H9 (cell line): ENCODE data around the gene MAN1A2. TPM values are rescaled to one million over a fixed set of nuclear protein-coding genes. Genes with fewer than 3 reads are reported as not detected.

Experiments used
- DNase-seq: peaks from one replicate; pipeline ENCODE4 v3.0.0-alpha.2; 2017
- H2AFZ ChIP-seq: one replicate; pipeline ENCODE4 v1.6.1; 2013; ENCODE audit warnings: mild to moderate bottlenecking, low read length, control low read depth, moderate library complexity
- H2AK5ac ChIP-seq: 2 replicates; pipeline ENCODE4 v1.6.1; 2013; ENCODE audit warnings: low read length, control low read depth, mixed read lengths; ENCODE audit not compliant: insufficient read length
- H2BK120ac ChIP-seq: one replicate; pipeline ENCODE4 v1.6.1; 2013; ENCODE audit warnings: low read depth, mild to moderate bottlenecking, low read length, control low read depth, inconsistent platforms; ENCODE audit not compliant: poor library complexity, severe bottlenecking
- H2BK12ac ChIP-seq: 2 replicates; pipeline ENCODE4 v1.6.1; 2013; ENCODE audit warnings: low read length, control low read depth, mixed read lengths, low read depth; ENCODE audit not compliant: insufficient read length
- H2BK15ac ChIP-seq: 2 replicates; pipeline ENCODE4 v1.6.1; 2013; ENCODE audit warnings: low read depth, low read length, control low read depth
- H2BK20ac ChIP-seq: one replicate; pipeline ENCODE4 v1.6.1; 2013; ENCODE audit warnings: low read depth, mild to moderate bottlenecking, low read length, control low read depth, inconsistent platforms; ENCODE audit not compliant: poor library complexity, severe bottlenecking
- H2BK5ac ChIP-seq: 2 replicates; pipeline ENCODE4 v1.6.1; 2013; ENCODE audit warnings: low read length, control low read depth, mixed read lengths; ENCODE audit not compliant: insufficient read length
- H3K14ac ChIP-seq: 2 replicates; pipeline ENCODE4 v1.6.1; 2013; ENCODE audit warnings: low read length, control low read depth; ENCODE audit not compliant: insufficient read depth
- H3K18ac ChIP-seq: 2 replicates; pipeline ENCODE4 v1.6.1; 2013; ENCODE audit warnings: low read depth, mild to moderate bottlenecking, mixed read lengths, low read length, control low read depth; ENCODE audit not compliant: insufficient read length
- H3K23ac ChIP-seq: 2 replicates; pipeline ENCODE4 v1.6.1; 2013; ENCODE audit warnings: low read length, control low read depth, mixed read lengths, low read depth; ENCODE audit not compliant: insufficient read length
- H3K23me2 ChIP-seq: 2 replicates; pipeline ENCODE4 v1.6.1; 2013; ENCODE audit warnings: low read depth, mild to moderate bottlenecking, mixed read lengths, low read length, control low read depth; ENCODE audit not compliant: insufficient read length, poor library complexity, severe bottlenecking
- H3K27ac ChIP-seq: 2 replicates; pipeline ENCODE4 v1.5.1; 2013; ENCODE audit warnings: low read length, control low read depth, mixed read lengths, low read depth; ENCODE audit not compliant: insufficient read length
- H3K27me3 ChIP-seq: 2 replicates; pipeline ENCODE4 v1.6.1; 2013; ENCODE audit warnings: low read length, control low read depth, inconsistent platforms; ENCODE audit not compliant: insufficient read depth
- H3K4ac ChIP-seq: 2 replicates; pipeline ENCODE4 v1.6.1; 2013; ENCODE audit warnings: low read depth, mild to moderate bottlenecking, control low read depth, inconsistent platforms, low read length, moderate library complexity
- H3K4me1 ChIP-seq: 2 replicates; pipeline ENCODE4 v1.6.1; 2013; ENCODE audit warnings: low read length, control low read depth, inconsistent platforms; ENCODE audit not compliant: insufficient read depth
- H3K4me2 ChIP-seq: 2 replicates; pipeline ENCODE4 v1.6.1; 2013; ENCODE audit warnings: low read length, control low read depth, mixed read lengths; ENCODE audit not compliant: insufficient read length, insufficient read depth
- H3K56ac ChIP-seq: 2 replicates; pipeline ENCODE4 v1.6.1; 2013; ENCODE audit warnings: low read depth, mild to moderate bottlenecking, mixed read lengths, low read length, control low read depth; ENCODE audit not compliant: insufficient read length
- H3K79me1 ChIP-seq: 2 replicates; pipeline ENCODE4 v1.6.1; 2013; ENCODE audit warnings: low read depth, mild to moderate bottlenecking, moderate library complexity, low read length, control low read depth, inconsistent platforms; ENCODE audit not compliant: insufficient read depth, poor library complexity, severe bottlenecking
- H3K79me2 ChIP-seq: 2 replicates; pipeline ENCODE4 v1.6.1; 2013; ENCODE audit warnings: low read length, control low read depth, inconsistent platforms; ENCODE audit not compliant: insufficient read depth
- H3K9ac ChIP-seq: 2 replicates; pipeline ENCODE4 v1.6.1; 2013; ENCODE audit warnings: low read length, control low read depth, mixed read lengths; ENCODE audit not compliant: insufficient read length; ENCODE audit errors: extremely low read depth
- H3K9me3 ChIP-seq: one replicate; pipeline ENCODE4 v1.6.1; 2013; ENCODE audit warnings: low read depth, low read length, inconsistent platforms; ENCODE audit not compliant: control insufficient read depth
- H3T11ph ChIP-seq: one replicate; pipeline ENCODE4 v1.6.1; 2013; ENCODE audit warnings: mild to moderate bottlenecking, low read length, control low read depth, inconsistent platforms
- H4K20me1 ChIP-seq: one replicate; pipeline ENCODE4 v1.6.1; 2013; ENCODE audit not compliant: control insufficient read depth, insufficient read length, insufficient read depth
- H4K5ac ChIP-seq: 2 replicates; pipeline ENCODE4 v1.6.1; 2013; ENCODE audit warnings: low read depth, mild to moderate bottlenecking, mixed read lengths, low read length, control low read depth; ENCODE audit not compliant: insufficient read length
- H4K8ac ChIP-seq: replicated peaks from 2 replicates; pipeline ENCODE4 v1.6.1; 2013; ENCODE audit warnings: low read length, control low read depth, mixed read lengths, low read depth; ENCODE audit not compliant: insufficient read length
- H4K91ac ChIP-seq: 2 replicates; pipeline ENCODE4 v1.6.1; 2013; ENCODE audit warnings: low read depth, mild to moderate bottlenecking, moderate library complexity, mixed read lengths, low read length, control low read depth; ENCODE audit not compliant: insufficient read length
- H3K27ac Mint-ChIP-seq, 3 experiments: 2 replicates in 2 of 3; 3 replicates in 1 of 3; pipeline ENCODE4 v1.8.0; 2020 to 2021; ENCODE audit warnings: mixed read lengths in 3 of 3, mild to moderate bottlenecking in 1 of 3, moderate library complexity in 1 of 3
- H3K27me3 Mint-ChIP-seq: 2 replicates; pipeline ENCODE4 v1.8.0; 2021; ENCODE audit warnings: low read depth, mild to moderate bottlenecking, moderate library complexity, mixed read lengths
- H3K36me3 Mint-ChIP-seq, 3 experiments: 2 replicates in 2 of 3; 3 replicates in 1 of 3; pipeline ENCODE4 v1.8.0; 2020 to 2021; ENCODE audit warnings: low read depth in 3 of 3, mixed read lengths in 3 of 3; ENCODE audit not compliant: insufficient read depth in 1 of 3
- H3K4me1 Mint-ChIP-seq, 2 experiments: 2 replicates each; pipeline ENCODE4 v1.8.0; 2020; ENCODE audit warnings: mixed read lengths in 2 of 2
- H3K4me3 Mint-ChIP-seq, 2 experiments: 2 replicates in 1 of 2; 3 replicates in 1 of 2; pipeline ENCODE4 v1.8.0; 2020 to 2021; ENCODE audit warnings: mild to moderate bottlenecking in 2 of 2, mixed read lengths in 2 of 2, moderate library complexity in 1 of 2
- H3K9me3 Mint-ChIP-seq, 2 experiments: 2 replicates in 1 of 2; 3 replicates in 1 of 2; pipeline ENCODE4 v1.8.0; 2020; ENCODE audit warnings: mild to moderate bottlenecking in 2 of 2, mixed read lengths in 2 of 2, moderate library complexity in 1 of 2
- CTCF ChIP-seq: fragments of 200-600 bp; sonication (generic); conservative IDR thresholded peaks from 3 replicates; pipeline ENCODE4 v1.8.0; 2021; ENCODE audit warnings: antibody characterized with exemption, mild to moderate bottlenecking
- WGBS: extraction: QIAGEN DNeasy Blood & Tissue Kit; methylation state at CpG from one replicate; pipeline ENCODE4 v1.1.7; 2013; ENCODE audit warnings: missing lambda C conversion rate, low lambda C conversion rate, mixed read lengths; ENCODE audit not compliant: insufficient read length; ENCODE audit errors: extremely low coverage; 5-methylcytosine and 5-hydroxymethylcytosine counted together
- total RNA-seq: library from RNA; stranded (reverse); gene quantifications from 2 replicates; pipeline ENCODE4 v1.2.1, GENCODE V29; 2021

Gene MAN1A2
- total RNA-seq, 1 experiment from 2014 or later, result 24.0 TPM

- no peak overlapping the region for H3K4me3 Mint-ChIP-seq
Measured at GRCh38 chr1:117527566-117528102, 160.4 kb downstream of the MAN1A2 start.

More at GRCh38 chr1:117527566-117528102, 160.4 kb downstream of the MAN1A2 start:
- Histone ChIP-seq H3K4ac (no peak overlapping the region), H2AK5ac (no peak overlapping the region), H3K56ac (no peak overlapping the region), H2BK15ac (no peak overlapping the region), H3K23me2 (no peaks in the 10 kb centered on the region), H3K27ac (no peak overlapping the region), H2BK12ac (no peak overlapping the region), H3K79me2 (no peaks in the 10 kb centered on the region), H4K8ac (no peak overlapping the region), H4K5ac (no peak overlapping the region), H4K20me1 (no peaks in the 10 kb centered on the region), H3K4me2 (no peak overlapping the region), H2BK120ac (no peak overlapping the region), H3K14ac (no peak overlapping the region), H3K4me1 (no peaks in the 10 kb centered on the region), H3K79me1 (no peaks in the 10 kb centered on the region), H2BK5ac (no peak overlapping the region), H3K23ac (no peak overlapping the region), H3T11ph (no peak overlapping the region), H3K9ac (no peak overlapping the region), H3K27me3 (no peaks in the 10 kb centered on the region), H2BK20ac (no peak overlapping the region), H3K9me3 (no peaks in the 10 kb centered on the region), H3K18ac (no peak overlapping the region), H2AFZ (no peak overlapping the region), H4K91ac (no peak overlapping the region)
- no peak for TF ChIP-seq CTCF
- Mint-ChIP-seq H3K36me3 (peaks cover 0 to 3% (median 0%) of the 10 kb centered on the region in 3 experiments; a peak in 1 of 7 replicates), H3K27ac (no peak overlapping the region), H3K27me3 (no peaks in the 10 kb centered on the region), H3K4me1 (peaks cover 0 to under 1% of the 10 kb centered on the region in 2 experiments; a peak in 1 of 4 replicates), H3K9me3 (no peaks in the 10 kb centered on the region; a peak in 1 of 5 replicates)
- no CpG with 5 or more reads among the region's 2 CpGs for WGBS
- DNase-seq, result no peak
